GM12878 (cell line): ENCODE measurements around the gene PTS.

Experiments
- BCL11A ChIP-seq: IDR thresholded peaks from 2 replicates; pipeline ENCODE4 v1.6.1; 2011; ENCODE audit warnings: low read depth, low read length
- BHLHE40 ChIP-seq, 2 experiments: fragments of 450-650 bp in 1 of 2; IDR thresholded peaks; 2 replicates each; pipeline ENCODE4 v1.6.1; 2011 to 2017; ENCODE audit warnings: low read depth in 2 of 2, borderline replicate concordance in 1 of 2, improper control_type of control experiment in 1 of 2, low read length in 1 of 2, mild to moderate bottlenecking in 1 of 2
- FOS ChIP-seq: IDR thresholded peaks from 3 replicates; pipeline ENCODE4 v1.6.1; 2011; ENCODE audit warnings: borderline replicate concordance; ENCODE audit not compliant: insufficient read length; ENCODE audit errors: extremely low read depth
- GATAD2B ChIP-seq: fragments of 450-650 bp; conservative IDR thresholded peaks from 2 replicates; pipeline ENCODE4 v1.6.1; 2017; ENCODE audit warnings: low read depth, mild to moderate bottlenecking, moderate library complexity
- POLR2A ChIP-seq: IDR thresholded peaks from 2 replicates; pipeline ENCODE4 v1.6.1; 2011; ENCODE audit warnings: low read depth, mild to moderate bottlenecking, low read length
- SMARCA5 ChIP-seq: fragments of 450-650 bp; IDR thresholded peaks from 2 replicates; pipeline ENCODE4 v1.6.1; 2017; ENCODE audit warnings: mild to moderate bottlenecking
- SP1 ChIP-seq: IDR thresholded peaks from one replicate; pipeline ENCODE4 v1.6.1; 2011; ENCODE audit warnings: low read depth, low read length
- TARDBP ChIP-seq: IDR thresholded peaks from 2 replicates; pipeline ENCODE4 v1.6.1; 2016; ENCODE audit warnings: borderline replicate concordance
- TBL1XR1 ChIP-seq: IDR thresholded peaks from 2 replicates; pipeline ENCODE4 v1.6.1; 2012; ENCODE audit warnings: low read depth, low read length, improper control_type of control experiment
- TCF12 ChIP-seq: IDR thresholded peaks from 2 replicates; pipeline ENCODE4 v1.6.1; 2011; ENCODE audit warnings: low read depth, mild to moderate bottlenecking, low read length
- ZSCAN29 ChIP-seq: fragments of 450-650 bp; IDR thresholded peaks from 2 replicates; pipeline ENCODE4 v1.6.1; 2017; ENCODE audit warnings: mild to moderate bottlenecking, moderate library complexity
- TF ChIP-seq, protein P1 (sequence below), 3 experiments: IDR thresholded peaks in 2 of 3; conservative IDR thresholded peaks in 1 of 3; 2 replicates each; pipeline ENCODE4 v1.5.1; 2011; ENCODE audit warnings: low read depth in 3 of 3, low read length in 3 of 3, mild to moderate bottlenecking in 3 of 3, control low read depth in 2 of 3, moderate library complexity in 2 of 3, inconsistent platforms in 1 of 3, mixed read lengths in 1 of 3; ENCODE audit not compliant: control insufficient read depth in 2 of 3, insufficient read depth in 1 of 3; ENCODE audit errors: extremely low read depth in 1 of 3
- TF ChIP-seq, protein P2 (sequence below): IDR thresholded peaks from 2 replicates; pipeline ENCODE4 v1.6.1; 2011; ENCODE audit warnings: borderline replicate concordance, low read depth, mild to moderate bottlenecking, moderate library complexity, mixed read lengths, low read length; ENCODE audit not compliant: insufficient read depth; ENCODE audit errors: extremely low read length

DNA sequence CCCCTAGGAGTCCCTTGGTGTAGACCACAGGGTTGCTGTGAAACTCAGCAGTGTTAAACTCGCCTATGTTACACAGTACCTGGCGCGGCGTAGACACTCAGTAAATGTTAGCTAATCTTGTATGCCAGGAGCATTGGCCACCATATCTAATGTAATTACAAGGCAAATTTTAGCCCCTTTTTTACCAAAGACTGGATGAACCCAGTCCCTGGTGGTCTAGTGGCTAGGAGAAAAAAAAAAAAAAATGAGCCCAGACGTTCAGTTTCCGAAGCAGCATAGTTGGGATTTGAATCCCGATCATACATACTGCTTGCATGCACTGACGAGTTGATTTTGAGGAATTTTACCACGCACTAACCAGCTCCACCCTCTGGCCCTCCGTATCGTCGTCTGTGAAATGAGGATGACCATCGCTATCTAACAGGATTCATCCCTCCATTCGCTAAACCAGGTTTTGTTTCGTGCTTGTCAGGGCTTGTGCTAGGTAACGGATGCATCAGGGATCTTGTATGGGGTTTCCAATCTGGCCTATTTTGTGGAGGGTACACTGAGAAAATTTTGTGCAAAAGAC lies 688 bp downstream of the PTS start:
- no peak for TF ChIP-seq BHLHE40 (IDR thresholded peaks at IDR 0.05; ENCODE audit: borderline replicate concordance in 1 of 2, low read depth in 2 of 2, low read length in 1 of 2)
- no peak for TF ChIP-seq SMARCA5
- TF ChIP-seq POLR2A: no peak
- no peak for TF ChIP-seq FOS
- TF ChIP-seq, protein P1, sequence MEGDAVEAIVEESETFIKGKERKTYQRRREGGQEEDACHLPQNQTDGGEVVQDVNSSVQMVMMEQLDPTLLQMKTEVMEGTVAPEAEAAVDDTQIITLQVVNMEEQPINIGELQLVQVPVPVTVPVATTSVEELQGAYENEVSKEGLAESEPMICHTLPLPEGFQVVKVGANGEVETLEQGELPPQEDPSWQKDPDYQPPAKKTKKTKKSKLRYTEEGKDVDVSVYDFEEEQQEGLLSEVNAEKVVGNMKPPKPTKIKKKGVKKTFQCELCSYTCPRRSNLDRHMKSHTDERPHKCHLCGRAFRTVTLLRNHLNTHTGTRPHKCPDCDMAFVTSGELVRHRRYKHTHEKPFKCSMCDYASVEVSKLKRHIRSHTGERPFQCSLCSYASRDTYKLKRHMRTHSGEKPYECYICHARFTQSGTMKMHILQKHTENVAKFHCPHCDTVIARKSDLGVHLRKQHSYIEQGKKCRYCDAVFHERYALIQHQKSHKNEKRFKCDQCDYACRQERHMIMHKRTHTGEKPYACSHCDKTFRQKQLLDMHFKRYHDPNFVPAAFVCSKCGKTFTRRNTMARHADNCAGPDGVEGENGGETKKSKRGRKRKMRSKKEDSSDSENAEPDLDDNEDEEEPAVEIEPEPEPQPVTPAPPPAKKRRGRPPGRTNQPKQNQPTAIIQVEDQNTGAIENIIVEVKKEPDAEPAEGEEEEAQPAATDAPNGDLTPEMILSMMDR (IDR thresholded peaks at IDR 0.05 in 2 of 3, conservative IDR thresholded peaks at IDR 0.05 in 1 of 3; ENCODE audit: control insufficient read depth in 2 of 3, extremely low read depth in 1 of 3, insufficient read depth in 1 of 3, low read depth in 3 of 3, low read length in 3 of 3): no peak
- no peak for TF ChIP-seq BCL11A
- no peak for TF ChIP-seq TBL1XR1
- TF ChIP-seq TCF12: no peak
- no peak for TF ChIP-seq SP1
- TF ChIP-seq ZSCAN29: no peak
- TF ChIP-seq, protein P2, sequence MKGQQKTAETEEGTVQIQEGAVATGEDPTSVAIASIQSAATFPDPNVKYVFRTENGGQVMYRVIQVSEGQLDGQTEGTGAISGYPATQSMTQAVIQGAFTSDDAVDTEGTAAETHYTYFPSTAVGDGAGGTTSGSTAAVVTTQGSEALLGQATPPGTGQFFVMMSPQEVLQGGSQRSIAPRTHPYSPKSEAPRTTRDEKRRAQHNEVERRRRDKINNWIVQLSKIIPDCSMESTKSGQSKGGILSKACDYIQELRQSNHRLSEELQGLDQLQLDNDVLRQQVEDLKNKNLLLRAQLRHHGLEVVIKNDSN: no peak
- TF ChIP-seq GATAD2B: no peak
- TF ChIP-seq TARDBP: no peak
